IPS-20b (cell line): Measurements from ENCODE around the gene RAB3GAP1.
A peak's percentile ranks its signal among the peaks of the same experiment; 100 is the strongest.

Source experiments
- H3K27ac ChIP-seq: one replicate; pipeline ENCODE4 v1.5.1; 2013; ENCODE audit warnings: low read length
- H3K27me3 ChIP-seq: 2 replicates; pipeline ENCODE4 v1.6.1; 2013; ENCODE audit warnings: mild to moderate bottlenecking, low read length, inconsistent platforms; ENCODE audit not compliant: insufficient read depth
- H3K36me3 ChIP-seq: 2 replicates; pipeline ENCODE4 v1.6.1; 2013; ENCODE audit warnings: low read depth, mild to moderate bottlenecking, inconsistent platforms, low read length, moderate library complexity; ENCODE audit not compliant: insufficient read depth
- H3K4me1 ChIP-seq: 2 replicates; pipeline ENCODE4 v1.6.1; 2013; ENCODE audit warnings: mild to moderate bottlenecking, control low read depth, inconsistent platforms, low read length, moderate library complexity; ENCODE audit not compliant: insufficient read depth
- H3K4me3 ChIP-seq: 2 replicates; pipeline ENCODE4 v1.5.1; 2013; ENCODE audit warnings: mild to moderate bottlenecking, low read length, inconsistent platforms
- H3K9ac ChIP-seq: 2 replicates; pipeline ENCODE4 v1.6.1; 2013; ENCODE audit warnings: low read depth, mild to moderate bottlenecking, inconsistent platforms, low read length, moderate library complexity
- H3K9me3 ChIP-seq: 2 replicates; pipeline ENCODE4 v1.6.1; 2013; ENCODE audit warnings: mild to moderate bottlenecking, low read depth, low read length, inconsistent platforms; ENCODE audit not compliant: insufficient read depth

The RAB3GAP1 gene

DNA sequence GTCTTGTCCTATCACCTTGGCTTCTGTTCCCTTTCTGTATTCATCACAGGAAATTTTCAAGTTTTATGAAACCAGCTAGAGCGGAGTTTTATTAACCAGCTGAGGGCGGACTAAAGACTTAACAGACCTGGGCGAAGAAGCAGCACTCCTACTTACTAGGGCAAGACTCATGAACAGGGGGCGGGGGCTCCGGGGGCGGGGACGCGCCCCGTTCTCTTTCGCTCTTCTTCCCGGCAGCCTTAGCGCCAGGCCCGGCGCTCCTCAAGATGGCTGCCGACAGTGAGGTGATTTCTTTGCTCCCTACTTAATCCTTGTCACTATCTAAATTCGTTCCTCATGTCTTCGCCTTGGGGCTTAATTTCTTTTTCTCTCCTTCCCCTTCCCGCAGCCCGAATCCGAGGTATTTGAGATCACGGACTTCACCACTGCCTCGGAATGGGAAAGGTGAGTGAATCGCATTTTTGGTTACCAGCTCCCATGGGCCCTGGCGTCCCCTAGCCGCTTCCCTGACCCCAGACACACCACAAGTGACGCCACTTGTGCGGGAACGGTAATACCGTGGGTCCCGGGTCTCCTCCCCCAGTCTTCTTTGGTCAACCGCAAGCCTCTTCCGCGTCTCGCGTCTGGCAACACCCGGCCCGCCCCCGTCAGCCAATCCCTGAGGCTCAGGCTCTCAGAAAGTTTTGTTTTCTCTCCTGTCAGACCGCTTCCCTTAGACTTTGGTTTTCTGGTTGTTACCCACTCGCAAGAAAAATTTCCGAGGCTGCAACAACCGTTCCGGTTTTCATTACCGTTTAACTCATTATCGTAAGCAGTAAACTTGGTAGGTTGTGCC, at the start of gene RAB3GAP1:
TSS of gene RAB3GAP1 (plus strand) at position 251 of the 835 bp plus-strand sequence. CDS start at position 267, 16 bp downstream.
- Histone ChIP-seq H3K27ac (peak within 1 kb of the TSS; percentile 83), H3K36me3 (no peaks in the 10 kb centered on the region), H3K27me3 (no peaks in the 10 kb centered on the region), H3K4me1 (peaks cover 3% of the 10 kb centered on the region; the same call in 1 of the 2 replicates), H3K4me3 (peak within 1 kb of the TSS; percentile 98), H3K9ac (peak within 1 kb of the TSS; percentile 96), H3K9me3 (no peaks in the 10 kb centered on the region)

DNA sequence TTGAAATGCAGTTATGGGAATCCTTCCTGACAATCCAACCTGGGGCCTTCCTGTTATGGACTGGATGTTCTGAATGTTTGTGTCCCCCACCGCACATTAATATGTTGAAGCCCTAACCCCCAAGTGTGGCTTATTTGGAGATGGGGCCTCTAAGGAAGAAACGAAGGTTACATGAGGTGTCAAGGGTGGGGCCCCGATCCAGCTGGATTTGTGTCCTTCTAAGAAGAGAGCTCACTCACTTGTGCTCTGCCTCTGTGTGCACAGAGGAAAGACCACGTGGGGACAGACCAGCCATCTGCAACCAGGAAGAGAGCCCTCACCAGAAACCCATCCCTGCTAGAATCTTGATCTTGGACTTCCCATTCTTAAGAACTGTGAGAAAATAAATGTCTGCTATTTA, 49.3 kb upstream of the RAB3GAP1 start:
- no peak overlapping the region for H3K9ac ChIP-seq
- H3K36me3 ChIP-seq, result no peaks in the 10 kb centered on the region
- no peak overlapping the region for H3K4me3 ChIP-seq

DNA sequence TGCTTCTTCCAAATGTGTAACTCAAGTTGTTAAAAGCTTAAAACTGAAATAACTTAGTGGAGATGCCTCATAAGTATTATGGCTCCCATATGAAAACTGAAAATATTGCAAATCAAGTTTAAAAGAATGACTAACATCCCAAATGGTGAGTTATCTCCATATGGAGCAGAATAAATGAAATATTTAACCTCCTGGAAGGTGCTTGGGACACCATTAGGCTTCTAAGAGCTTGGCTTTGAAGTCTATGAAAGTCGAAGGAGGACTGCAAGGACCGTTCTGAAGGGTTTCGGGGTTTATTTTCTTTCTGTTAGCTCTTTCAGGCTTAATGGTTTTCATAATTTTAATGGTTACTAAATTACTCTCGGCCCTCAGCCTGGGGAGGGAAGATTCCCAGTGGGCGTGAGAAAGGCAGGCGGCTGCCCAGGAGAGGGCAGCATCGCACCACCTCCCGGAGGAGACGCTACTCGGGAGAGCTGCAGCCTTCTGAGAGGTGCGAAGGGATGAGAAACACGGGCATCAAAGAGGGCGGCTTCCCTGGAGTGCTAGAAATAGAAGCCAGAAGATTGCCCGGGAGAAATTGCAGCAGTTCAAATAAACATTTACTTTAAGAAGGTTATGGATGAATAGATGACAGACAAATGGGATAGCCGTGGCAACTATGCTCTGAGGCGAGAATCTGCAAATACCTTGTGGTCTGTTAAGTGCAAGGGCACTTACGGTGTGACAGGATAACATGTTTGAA, 47.9 kb upstream of the RAB3GAP1 start:
- Histone ChIP-seq H3K9ac (no peak overlapping the region), H3K27me3 (peaks cover 6% of the 10 kb centered on the region), H3K27ac (no peak overlapping the region), H3K36me3 (no peaks in the 10 kb centered on the region), H3K9me3 (no peaks in the 10 kb centered on the region), H3K4me1 (peaks cover 9% of the 10 kb centered on the region; the same call in 1 of the 2 replicates), H3K4me3 (no peak overlapping the region)

More for the DNA sequence above, 49.3 kb upstream of the RAB3GAP1 start:
- Histone ChIP-seq H3K4me1 (peaks cover 9% of the 10 kb centered on the region; the same call in 1 of the 2 replicates), H3K27ac (no peak overlapping the region), H3K27me3 (peaks cover 6% of the 10 kb centered on the region), H3K9me3 (no peaks in the 10 kb centered on the region)

DNA sequence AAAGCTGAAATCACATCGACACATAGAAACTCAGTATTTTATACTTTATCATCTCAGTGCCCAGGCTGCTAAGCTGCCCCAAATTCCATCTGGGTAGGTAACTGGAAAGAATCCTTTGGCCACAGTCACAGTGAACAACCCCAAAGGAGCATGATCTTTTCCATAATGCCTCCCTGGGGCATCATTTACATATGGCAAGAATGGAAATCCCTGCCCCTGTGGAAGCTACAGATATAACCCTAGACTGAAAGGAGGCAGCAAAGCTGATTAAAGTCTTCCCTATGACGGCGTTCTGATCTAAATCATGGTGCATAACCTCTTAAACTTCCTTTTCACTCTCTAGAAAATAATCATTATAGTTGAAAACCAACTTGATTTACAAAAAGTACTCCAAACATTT, 46.3 kb upstream of the RAB3GAP1 start:
- no peaks in the 10 kb centered on the region for H3K9me3 ChIP-seq
- H3K36me3 ChIP-seq, result no peaks in the 10 kb centered on the region
- H3K27ac ChIP-seq, result no peak overlapping the region
- H3K27me3 ChIP-seq, result peaks cover 6% of the 10 kb centered on the region
- no peak overlapping the region for H3K9ac ChIP-seq
- peaks cover 9% of the 10 kb centered on the region; the same call in 1 of the 2 replicates for H3K4me1 ChIP-seq
- H3K4me3 ChIP-seq, result no peak overlapping the region

DNA sequence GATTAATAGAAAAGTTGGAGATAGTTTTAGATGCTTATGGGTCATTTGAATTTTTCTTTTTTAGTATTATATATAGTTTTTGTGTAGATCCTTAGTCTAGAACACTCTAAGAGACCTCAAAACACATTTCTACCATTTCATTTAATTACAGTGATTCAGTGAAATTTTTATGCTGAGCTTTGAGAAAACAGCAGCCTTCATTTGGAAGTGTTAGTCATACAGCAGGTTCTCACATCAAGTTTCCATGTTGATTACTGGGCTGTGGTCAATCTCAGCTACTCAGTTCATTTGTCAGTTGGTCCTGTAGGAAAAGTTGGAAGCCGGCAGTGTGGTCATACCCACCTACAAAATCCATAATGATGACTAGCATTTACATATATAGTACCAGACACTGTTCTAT, 42.8 kb upstream of the RAB3GAP1 start:
- peaks cover 6% of the 10 kb centered on the region for H3K27me3 ChIP-seq
- H3K9me3 ChIP-seq, result no peaks in the 10 kb centered on the region
- no peaks in the 10 kb centered on the region for H3K36me3 ChIP-seq
- H3K4me1 ChIP-seq, result peaks cover 9% of the 10 kb centered on the region; the same call in 1 of the 2 replicates
- H3K9ac ChIP-seq, result no peak overlapping the region
- no peak overlapping the region for H3K27ac ChIP-seq
- no peak overlapping the region for H3K4me3 ChIP-seq

DNA sequence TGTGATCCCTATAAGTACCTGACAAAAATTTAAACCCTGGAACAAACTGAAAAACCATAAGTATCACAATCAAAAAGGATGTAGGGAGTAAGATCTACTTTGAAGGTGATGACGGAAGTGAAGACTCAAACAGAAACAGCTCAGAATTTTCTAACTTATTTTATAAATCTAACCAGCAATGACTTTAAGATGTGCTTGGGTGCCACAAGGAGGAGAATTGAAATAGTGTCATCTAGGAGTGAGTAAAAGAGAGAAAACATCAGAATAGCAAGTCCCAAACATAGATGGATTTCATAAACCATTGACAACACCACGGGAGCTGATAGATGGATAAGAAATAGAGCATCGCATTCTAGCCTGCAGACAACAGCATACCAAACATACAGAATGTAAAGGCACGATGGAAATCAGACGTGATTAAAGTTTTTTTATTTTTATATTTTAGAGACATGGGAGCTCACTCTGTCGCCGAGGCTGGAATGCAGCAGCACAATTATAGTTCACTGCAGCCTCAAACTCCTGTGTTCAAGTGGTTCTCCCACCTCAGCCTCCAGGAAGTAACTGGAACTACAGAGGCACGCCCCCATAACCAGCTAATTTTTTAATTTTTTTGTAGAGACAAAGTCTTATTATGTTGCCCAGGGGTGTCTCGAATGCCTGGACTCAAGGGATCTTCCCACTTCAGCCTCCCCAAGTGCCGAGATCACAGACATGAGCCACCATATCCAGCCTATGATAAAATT, 41.7 kb upstream of the RAB3GAP1 start:
- H3K36me3 ChIP-seq, result no peaks in the 10 kb centered on the region
- peaks cover 8% of the 10 kb centered on the region; the same call in 1 of the 2 replicates for H3K4me1 ChIP-seq
- no peak overlapping the region for H3K9ac ChIP-seq
- H3K9me3 ChIP-seq, result no peaks in the 10 kb centered on the region
- H3K4me3 ChIP-seq, result no peak overlapping the region
- no peak overlapping the region for H3K27ac ChIP-seq
- H3K27me3 ChIP-seq, result no peaks in the 10 kb centered on the region

DNA sequence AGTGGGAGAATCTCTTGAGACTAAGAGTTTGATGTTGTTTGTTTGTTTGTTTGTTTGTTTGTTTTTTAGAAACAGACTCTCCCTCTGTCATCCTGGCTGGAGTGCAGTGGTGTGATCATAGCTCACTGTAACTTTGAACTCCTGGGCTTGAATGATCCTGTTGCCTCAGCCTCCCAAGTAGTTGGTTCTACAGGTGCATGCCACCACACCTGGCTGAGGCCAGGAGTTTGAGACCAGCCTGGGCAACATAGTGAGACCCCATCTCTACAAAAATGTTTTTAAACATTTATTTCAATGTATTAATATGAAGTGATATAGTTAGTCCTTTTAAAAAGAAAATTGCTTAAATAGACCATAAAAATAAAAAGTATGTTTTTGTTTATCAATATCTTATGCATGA, 40.5 kb upstream of the RAB3GAP1 start:
- no peaks in the 10 kb centered on the region for H3K27me3 ChIP-seq
- no peak overlapping the region for H3K27ac ChIP-seq
- H3K36me3 ChIP-seq, result no peaks in the 10 kb centered on the region
- no peak overlapping the region for H3K4me3 ChIP-seq
- H3K4me1 ChIP-seq, result no peaks in the 10 kb centered on the region
- no peak overlapping the region for H3K9ac ChIP-seq
- peaks cover 5% of the 10 kb centered on the region; the same call in 1 of the 2 replicates for H3K9me3 ChIP-seq

DNA sequence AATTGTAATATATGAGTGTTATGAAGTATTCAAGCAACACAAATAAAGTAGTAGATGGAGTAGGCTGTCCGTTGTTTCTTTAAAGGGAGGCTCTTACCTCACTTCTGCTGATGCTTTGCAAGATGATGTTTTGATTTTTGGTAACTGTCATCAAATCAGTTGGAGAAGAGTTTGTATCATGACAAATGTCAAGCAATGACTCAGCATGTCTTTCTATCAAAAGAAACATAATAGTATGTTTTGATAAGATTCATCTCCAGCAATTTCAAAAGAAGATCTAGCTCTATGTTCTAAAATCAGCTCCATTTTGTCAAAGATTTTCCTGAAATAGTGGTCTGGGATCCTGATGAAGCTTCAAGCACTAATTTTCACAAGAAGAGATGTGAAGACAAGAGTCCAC, 30.5 kb upstream of the RAB3GAP1 start:
- Histone ChIP-seq H3K4me3 (no peak overlapping the region), H3K9ac (no peak overlapping the region), H3K9me3 (no peaks in the 10 kb centered on the region)

DNA sequence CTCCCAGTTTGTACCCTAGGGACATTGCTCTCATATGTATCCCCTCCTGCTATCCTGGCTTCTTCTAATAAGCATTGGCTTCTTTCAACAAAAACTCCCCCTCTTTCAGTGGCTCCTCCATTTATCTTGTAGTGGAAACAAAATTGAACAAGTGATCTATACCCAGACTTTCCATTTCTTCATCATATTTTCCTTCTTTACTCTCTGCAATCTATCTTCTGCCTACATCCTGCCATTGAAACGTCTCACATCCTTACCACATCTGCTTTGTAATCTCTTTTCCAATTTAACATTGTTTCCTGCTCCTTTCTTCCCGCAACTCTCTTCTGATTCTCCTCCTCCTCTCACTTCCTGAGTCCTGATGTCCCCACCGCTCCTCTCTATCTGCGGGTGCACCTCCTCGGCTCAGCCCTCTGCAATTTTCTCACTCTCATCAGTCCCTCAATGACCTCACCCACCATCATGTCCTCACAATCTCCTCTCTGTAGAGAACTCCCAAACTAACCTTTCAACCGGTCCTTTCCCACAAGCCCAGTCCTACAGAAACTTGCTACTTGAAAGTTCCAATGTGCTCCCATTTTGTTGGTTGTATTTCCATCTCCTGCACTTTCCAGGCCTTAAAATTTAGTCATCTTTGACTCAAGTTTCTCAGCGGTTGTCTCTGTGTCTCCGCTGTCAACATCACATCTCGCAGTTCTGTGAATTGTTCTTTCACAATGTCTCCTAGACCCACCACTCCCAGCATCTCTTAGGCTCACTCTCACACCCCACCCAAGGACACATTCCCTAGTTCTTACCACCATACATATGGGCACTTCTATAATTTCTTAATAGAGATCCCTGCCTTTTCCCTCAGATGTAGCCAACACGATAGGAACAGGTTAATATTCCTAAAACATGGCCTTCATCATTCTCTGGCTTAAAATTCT, 28.9 kb upstream of the RAB3GAP1 start:
- H3K4me1 ChIP-seq, result no peaks in the 10 kb centered on the region
- no peaks in the 10 kb centered on the region for H3K36me3 ChIP-seq
- no peak overlapping the region for H3K4me3 ChIP-seq
- H3K9ac ChIP-seq, result no peak overlapping the region
- no peak overlapping the region for H3K27ac ChIP-seq
- no peaks in the 10 kb centered on the region for H3K9me3 ChIP-seq
- H3K27me3 ChIP-seq, result no peaks in the 10 kb centered on the region

More for the DNA sequence above, 30.5 kb upstream of the RAB3GAP1 start:
- Histone ChIP-seq H3K27ac (no peak overlapping the region), H3K27me3 (no peaks in the 10 kb centered on the region), H3K4me1 (no peaks in the 10 kb centered on the region), H3K36me3 (no peaks in the 10 kb centered on the region)

DNA sequence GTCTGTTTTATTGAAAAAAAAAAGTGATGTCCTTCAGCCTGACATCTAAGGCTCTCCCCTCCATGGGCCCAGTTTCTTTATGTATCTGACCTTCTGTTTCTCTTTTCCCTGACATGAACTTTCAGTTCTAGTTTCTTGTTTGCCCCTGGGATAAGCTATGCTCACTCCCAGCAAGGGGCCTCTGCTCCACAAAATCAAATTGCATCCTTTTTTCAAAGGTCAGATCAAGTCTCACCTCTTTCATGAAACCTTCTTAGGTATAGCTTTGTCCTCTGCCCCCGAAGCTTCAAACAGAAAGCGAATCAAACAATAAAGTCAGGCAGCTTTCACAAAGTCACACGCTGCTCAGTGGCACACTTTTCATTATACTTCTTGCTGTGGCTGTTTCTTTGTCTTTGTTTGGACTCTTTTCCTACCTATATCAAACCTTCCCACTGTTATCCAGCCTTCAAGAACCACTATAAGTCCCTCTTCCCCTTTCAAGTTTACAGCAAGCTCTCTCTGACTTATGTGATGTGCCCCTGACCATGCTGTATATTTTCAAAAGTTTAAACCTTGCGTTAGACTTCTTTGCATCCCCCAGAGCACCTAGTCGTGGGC, 28.1 kb upstream of the RAB3GAP1 start:
- Histone ChIP-seq H3K9ac (no peak overlapping the region), H3K27me3 (no peaks in the 10 kb centered on the region), H3K36me3 (no peaks in the 10 kb centered on the region), H3K9me3 (no peaks in the 10 kb centered on the region), H3K4me1 (no peaks in the 10 kb centered on the region), H3K27ac (no peak overlapping the region), H3K4me3 (no peak overlapping the region)
